Adrenal gland (tissue), 5 donors: Measurements from ENCODE around the gene STAT4.

ENCODE experiments used
- CTCF ChIP-seq, 6 experiments: fragments of 450-650 bp in 4 of 6; fragments of 200-600 bp in 2 of 6; sonication (generic) in 1 of 6; IDR thresholded peaks; 1 replicate in 5 of 6; 2 replicates in 1 of 6; pipeline versions ENCODE4 v1.5.1 to v1.8.0; 2016 to 2021; ENCODE audit warnings: antibody characterized with exemption in 6 of 6, mild to moderate bottlenecking in 2 of 6, moderate library complexity in 1 of 6
- POLR2A ChIP-seq, 2 donors: fragments of 450-650 bp; IDR thresholded peaks; one replicate each; pipeline ENCODE4 v1.6.1; 2017; ENCODE audit warnings: antibody characterized with exemption in 2 of 2, mild to moderate bottlenecking in 2 of 2, moderate library complexity in 1 of 2
- donor health status: DM: no; HTN: no; CAD: no.

- TF ChIP-seq CTCF (IDR thresholded peaks at IDR 0.05) (no peak), POLR2A (IDR thresholded peaks at IDR 0.05) (no peak)
These were observed 72.5 kb downstream of the STAT4 start for GRCh38 chr2:191078165-191078867.
